ENCODE data around the gene HPCAL4. TPM values are rescaled to one million over a fixed set of nuclear protein-coding genes. Genes with fewer than 3 reads are reported as not detected.

HPCAL4 gene
- total RNA-seq, 1 donor from 2014 or later: not detected

DNA sequence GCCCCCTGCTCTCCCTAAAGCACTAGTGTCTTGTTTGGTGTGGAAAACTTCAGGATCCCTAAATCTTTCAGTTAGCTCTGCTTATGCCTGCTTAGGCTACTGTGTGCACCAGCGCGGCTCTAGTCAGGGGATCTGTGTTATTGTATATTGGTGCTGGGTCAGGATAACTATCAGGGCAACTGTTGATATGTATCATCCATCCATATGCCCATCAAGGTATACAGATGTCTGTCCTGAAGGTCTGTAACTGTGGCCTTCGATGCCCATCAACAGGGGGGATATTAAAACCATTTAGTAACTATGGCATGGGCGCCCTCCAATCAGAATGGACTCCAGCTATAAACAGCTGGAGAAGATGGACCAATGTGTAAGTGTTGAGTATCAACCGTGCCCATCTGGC, 31.7 kb downstream of the HPCAL4 start:
- peaks cover 4% of the 10 kb centered on the region for H3K27me3 Mint-ChIP-seq
- ATAC-seq (ENCODE audit: low read depth) (no peak), DNase-seq (no peak)
- H3K9me3 Mint-ChIP-seq: no peaks in the 10 kb centered on the region
- H3K27ac Mint-ChIP-seq: no peak overlapping the region
- H3K4me3 Mint-ChIP-seq: no peak overlapping the region
- ChIA-PET POLR2A (no interaction called here), CTCF (interaction anchor here (2.8 kb wide), 1 partner anchor 53 kb away, joined by 23 read pairs; no protein-coding TSS in a partner anchor)
- intact Hi-C loops (cut with micrococcal nuclease): no loop called here
- TF ChIP-seq, protein P1, sequence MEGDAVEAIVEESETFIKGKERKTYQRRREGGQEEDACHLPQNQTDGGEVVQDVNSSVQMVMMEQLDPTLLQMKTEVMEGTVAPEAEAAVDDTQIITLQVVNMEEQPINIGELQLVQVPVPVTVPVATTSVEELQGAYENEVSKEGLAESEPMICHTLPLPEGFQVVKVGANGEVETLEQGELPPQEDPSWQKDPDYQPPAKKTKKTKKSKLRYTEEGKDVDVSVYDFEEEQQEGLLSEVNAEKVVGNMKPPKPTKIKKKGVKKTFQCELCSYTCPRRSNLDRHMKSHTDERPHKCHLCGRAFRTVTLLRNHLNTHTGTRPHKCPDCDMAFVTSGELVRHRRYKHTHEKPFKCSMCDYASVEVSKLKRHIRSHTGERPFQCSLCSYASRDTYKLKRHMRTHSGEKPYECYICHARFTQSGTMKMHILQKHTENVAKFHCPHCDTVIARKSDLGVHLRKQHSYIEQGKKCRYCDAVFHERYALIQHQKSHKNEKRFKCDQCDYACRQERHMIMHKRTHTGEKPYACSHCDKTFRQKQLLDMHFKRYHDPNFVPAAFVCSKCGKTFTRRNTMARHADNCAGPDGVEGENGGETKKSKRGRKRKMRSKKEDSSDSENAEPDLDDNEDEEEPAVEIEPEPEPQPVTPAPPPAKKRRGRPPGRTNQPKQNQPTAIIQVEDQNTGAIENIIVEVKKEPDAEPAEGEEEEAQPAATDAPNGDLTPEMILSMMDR (IDR thresholded peaks at IDR 0.05): no peak
- H3K4me1 Mint-ChIP-seq: peaks cover 4% of the 10 kb centered on the region
- no peaks in the 10 kb centered on the region for H3K36me3 Mint-ChIP-seq (ENCODE audit: low read depth)

DNA sequence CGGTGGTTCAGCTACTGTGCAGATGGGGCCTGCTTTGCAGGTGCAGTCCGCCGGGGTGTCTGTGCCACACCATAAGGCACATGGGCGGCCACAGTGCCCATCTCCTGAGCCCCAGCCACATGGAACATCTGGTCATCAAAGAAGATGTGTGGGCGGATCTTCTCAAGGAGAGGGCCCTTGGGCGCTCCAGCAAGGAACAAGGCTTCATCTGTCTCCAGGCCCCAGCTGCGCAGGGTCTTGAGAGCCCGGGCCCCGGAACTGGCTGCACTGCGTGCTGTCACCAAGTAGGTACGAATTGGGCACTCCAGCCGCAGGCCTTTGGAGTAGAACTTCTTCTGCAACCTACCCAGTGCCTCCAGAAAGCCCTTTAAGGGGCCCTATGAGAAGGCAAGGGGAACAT, 32.1 kb downstream of the HPCAL4 start:
- ChIA-PET POLR2A (no interaction called here), CTCF (interaction anchor here (0.8 to 2.8 kb wide), 8 partner anchors 10 to 55 kb away, joined by 3 to 23 read pairs (median 7); partner anchors contain the start of gene NT5C1A)
- Mint-ChIP-seq H3K27me3 (peaks cover 6% of the 10 kb centered on the region), H3K27ac (no peak overlapping the region), H3K9me3 (no peaks in the 10 kb centered on the region), H3K4me3 (no peak overlapping the region), H3K4me1 (peaks cover 4% of the 10 kb centered on the region), H3K36me3 (ENCODE audit: low read depth) (no peaks in the 10 kb centered on the region)
- DNase-seq: no peak
- no peak for ATAC-seq (ENCODE audit: low read depth)
- TF ChIP-seq, protein P1 (IDR thresholded peaks at IDR 0.05): no peak
- intact Hi-C loops (cut with micrococcal nuclease): no loop called here

DNA sequence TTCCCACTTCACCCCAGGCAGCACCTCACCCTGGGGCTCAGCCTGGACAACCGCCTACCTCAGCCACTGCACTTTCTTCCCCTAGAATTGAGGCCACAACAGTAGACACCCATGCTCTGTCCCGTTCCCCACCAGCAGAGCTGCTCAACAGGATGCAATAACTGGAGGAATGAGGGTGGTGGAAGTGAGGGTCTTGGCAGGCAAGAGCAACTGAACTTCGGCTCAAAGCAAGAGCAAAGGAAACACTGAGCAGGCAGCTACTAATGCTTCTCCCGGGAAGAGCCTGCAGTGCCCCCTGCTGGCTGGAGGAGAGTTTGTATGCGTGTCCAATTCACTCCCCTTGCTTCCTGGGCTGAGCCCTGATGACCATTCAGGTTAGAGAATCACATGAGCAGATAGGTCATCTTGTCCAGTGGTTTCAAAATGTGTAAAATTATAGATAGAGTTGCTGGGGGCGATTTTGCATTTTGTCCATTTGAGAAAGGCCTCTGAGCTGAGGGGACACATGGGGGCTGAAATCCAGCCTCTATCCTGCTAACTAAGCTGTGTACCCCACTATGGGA, 33.2 kb downstream of the HPCAL4 start:
- DNase-seq: peak; percentile 35
- no peaks in the 10 kb centered on the region for H3K36me3 Mint-ChIP-seq (ENCODE audit: low read depth)
- H3K9me3 Mint-ChIP-seq: no peaks in the 10 kb centered on the region
- H3K27me3 Mint-ChIP-seq: peaks cover 14% of the 10 kb centered on the region
- H3K4me1 Mint-ChIP-seq: peaks cover 7% of the 10 kb centered on the region
- H3K4me3 Mint-ChIP-seq: no peak overlapping the region
- ATAC-seq (ENCODE audit: low read depth): peak; percentile 69
- intact Hi-C loops (cut with micrococcal nuclease): loop anchor here (1.0 kb wide), 1 partner anchor 52 kb away; no protein-coding TSS in a partner anchor
- ChIA-PET POLR2A (interaction anchor here (0.7 kb wide), 1 partner anchor 80 kb away, joined by 3 read pairs; the partner anchor contains the start of gene PPIE), CTCF (interaction anchor here (0.8 to 2.8 kb wide), 12 partner anchors 9 to 68 kb away, joined by 3 to 23 read pairs (median 6); partner anchors contain the start of gene NT5C1A)
- H3K27ac Mint-ChIP-seq: no peak overlapping the region
- TF ChIP-seq, protein P1 (IDR thresholded peaks at IDR 0.05): peak; percentile 19

DNA sequence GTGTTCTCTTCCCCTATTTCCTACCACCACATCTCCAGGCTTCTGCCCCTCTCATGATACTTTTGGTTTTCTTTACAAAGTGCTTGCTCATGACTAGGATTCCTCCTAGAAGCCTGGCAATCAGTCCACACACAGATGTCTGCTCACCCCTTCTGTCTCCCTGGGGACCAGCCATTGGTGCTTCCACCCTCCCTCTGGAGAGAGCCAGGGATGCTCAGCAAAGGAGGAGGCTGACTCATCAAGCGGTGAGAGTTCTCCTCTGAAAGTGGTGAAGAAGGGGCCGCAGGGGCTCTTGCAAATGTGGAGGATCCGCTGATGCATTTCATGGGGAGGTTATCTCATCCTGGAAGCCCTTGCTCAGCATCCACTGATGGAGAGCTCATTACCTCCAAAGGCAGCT, 33.8 kb downstream of the HPCAL4 start:
- intact Hi-C loops (cut with micrococcal nuclease): no loop called here
- Mint-ChIP-seq H3K4me1 (peaks cover 7% of the 10 kb centered on the region), H3K27me3 (peaks cover 14% of the 10 kb centered on the region), H3K27ac (no peak overlapping the region), H3K36me3 (ENCODE audit: low read depth) (no peaks in the 10 kb centered on the region), H3K4me3 (no peak overlapping the region), H3K9me3 (no peaks in the 10 kb centered on the region)
- ATAC-seq (ENCODE audit: low read depth): no peak
- CTCF ChIA-PET: interaction anchor here (0.8 to 2.8 kb wide), 10 partner anchors 8 to 68 kb away, joined by 3 to 23 read pairs (median 7); partner anchors contain the start of gene NT5C1A
- TF ChIP-seq, protein P1 (IDR thresholded peaks at IDR 0.05): no peak
- DNase-seq: no peak
- POLR2A ChIA-PET: no interaction called here

DNA sequence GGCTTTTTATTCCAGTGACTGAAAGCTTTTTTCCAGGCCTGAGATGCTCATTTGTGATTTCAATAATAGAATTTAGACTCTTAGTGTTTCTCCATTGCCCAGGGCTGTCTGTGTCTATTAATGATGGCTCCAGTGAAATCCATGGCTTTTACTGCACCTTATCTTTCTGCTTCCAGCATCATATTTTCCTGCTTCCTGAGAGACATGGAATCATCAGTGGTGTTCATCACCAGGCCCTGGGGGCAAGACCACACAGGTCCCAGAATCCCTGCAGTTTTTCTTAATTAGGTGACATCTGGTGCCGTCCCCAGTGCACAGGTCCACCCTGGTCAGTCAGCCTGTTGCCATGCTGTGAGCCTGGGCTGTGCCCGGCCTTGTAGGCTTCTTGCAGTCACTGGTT, 34.8 kb downstream of the HPCAL4 start:
- Mint-ChIP-seq H3K27ac (no peak overlapping the region), H3K9me3 (no peaks in the 10 kb centered on the region), H3K27me3 (peaks cover 14% of the 10 kb centered on the region), H3K4me1 (peaks cover 7% of the 10 kb centered on the region), H3K4me3 (no peak overlapping the region), H3K36me3 (ENCODE audit: low read depth) (no peaks in the 10 kb centered on the region)
- ChIA-PET POLR2A (no interaction called here), CTCF (interaction anchor here (5.5 kb wide), 1 partner anchor 50 kb away, joined by 63 read pairs; no protein-coding TSS in a partner anchor)
- TF ChIP-seq, protein P1 (IDR thresholded peaks at IDR 0.05): no peak
- intact Hi-C loops (cut with micrococcal nuclease): no loop called here
- DNase-seq: no peak
- no peak for ATAC-seq (ENCODE audit: low read depth)

Data from activated B cell treated with CpG ODN at 0.5 μM for 24 hours (primary cell).